ENCODE results near the gene OPA1. TPM values are rescaled to one million over a fixed set of nuclear protein-coding genes. Genes with fewer than 3 reads are reported as not detected.
"Not testable (repeated sequence)": the region's sequence is repeated elsewhere in the genome, so short reads cannot be mapped to it uniquely, and the experiment has no call there.

Gene OPA1
- total RNA-seq, 1 experiment from 2014 or later, result 94.2 TPM

DNA sequence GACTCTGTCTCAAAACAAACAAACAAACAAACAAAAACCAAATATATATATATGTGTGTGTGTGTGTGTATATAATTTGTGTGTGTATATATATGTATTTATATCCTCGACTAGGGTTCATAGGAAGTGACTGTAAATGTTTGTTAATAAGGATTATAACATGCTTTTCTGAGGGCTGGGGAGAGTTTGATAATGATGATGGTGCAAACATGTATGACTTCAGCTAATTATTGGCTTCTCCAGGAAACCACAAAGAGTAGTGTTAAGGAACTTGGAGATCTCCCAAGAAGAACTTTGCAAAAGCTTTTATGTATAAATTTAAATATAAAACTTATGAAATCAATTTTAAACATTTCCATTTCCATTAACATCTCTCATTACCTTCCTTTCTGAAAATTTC lies 3.9 kb upstream of the OPA1 start:
- no peak for DNase-seq (ENCODE audit: low read depth)

DNA sequence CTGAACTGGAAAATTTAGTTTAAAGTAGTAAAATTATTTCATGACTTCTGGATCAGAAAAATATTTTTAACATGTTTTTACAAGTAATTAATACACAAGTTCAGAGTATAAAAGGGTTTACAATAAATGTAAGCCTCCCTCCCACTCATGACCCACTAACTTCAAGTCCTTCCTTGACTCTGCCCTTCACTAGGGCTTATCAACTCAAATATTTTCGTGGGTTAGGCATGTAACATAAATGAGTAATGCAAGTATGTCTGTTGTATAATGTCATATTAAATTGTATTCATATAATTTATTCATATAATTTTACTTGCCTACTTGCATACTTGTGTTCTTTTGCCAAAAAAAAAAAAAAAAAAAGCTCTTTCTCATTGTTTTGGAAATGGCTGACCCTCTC lies 3.4 kb upstream of the OPA1 start:
- DNase-seq (ENCODE audit: low read depth), result no peak

DNA sequence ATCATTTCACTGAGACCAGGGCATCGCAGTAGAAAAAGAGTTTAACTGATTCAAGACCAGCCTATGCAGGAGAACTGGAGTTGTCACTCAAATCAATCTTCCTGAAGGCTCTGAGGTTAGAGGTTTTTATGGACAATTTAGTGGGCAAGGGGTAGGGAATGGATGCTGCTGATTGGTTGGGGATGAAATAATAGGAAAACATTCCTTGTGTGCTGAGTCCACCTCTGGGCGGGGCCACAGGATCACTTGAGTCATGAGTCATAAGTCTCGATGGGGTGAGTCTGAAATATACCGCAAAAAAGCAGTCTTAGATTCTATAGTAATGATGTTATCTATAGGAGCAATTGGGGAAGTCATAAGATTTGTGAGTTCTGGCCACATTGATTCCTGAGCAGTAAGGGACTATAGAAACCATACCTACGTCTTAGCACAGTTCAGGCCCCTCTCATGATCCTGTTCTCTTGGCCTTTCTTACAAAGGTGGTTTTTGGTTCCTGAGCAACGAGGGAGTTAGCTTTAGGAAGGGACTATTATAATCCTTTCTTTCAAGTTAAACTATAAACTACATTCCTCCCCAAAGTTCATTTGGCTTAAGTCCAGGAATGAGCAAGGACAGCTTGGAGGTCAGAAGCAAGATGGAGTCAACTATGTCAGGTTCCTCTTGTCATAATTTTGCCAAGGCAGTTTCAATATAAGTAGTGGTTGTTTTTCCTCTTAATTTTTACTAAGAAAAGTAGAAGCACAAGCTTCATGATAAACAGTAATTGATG lies 2.7 kb upstream of the OPA1 start:
- DNase-seq (ENCODE audit: low read depth), result peak; percentile 90

DNA sequence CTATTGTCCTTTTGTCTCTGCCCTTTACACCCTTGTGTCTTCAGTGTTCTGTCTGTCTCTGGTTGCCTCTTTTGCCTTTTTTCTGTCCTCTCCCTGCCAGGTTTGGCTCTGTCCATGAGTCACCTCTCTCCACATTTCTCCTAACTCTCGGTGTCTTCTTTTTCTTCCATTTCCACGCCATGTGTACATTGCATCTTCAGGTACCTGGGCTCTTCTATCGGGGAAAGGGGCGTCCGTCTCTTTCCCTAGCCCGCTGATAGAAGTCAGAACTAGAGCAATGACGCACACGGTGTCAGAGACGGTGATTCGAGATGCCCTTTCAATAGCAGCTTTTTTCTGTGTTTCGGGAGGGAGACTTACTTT lies 641 bp downstream of the OPA1 start:
- peak; percentile 39 for DNase-seq (ENCODE audit: low read depth)

DNA sequence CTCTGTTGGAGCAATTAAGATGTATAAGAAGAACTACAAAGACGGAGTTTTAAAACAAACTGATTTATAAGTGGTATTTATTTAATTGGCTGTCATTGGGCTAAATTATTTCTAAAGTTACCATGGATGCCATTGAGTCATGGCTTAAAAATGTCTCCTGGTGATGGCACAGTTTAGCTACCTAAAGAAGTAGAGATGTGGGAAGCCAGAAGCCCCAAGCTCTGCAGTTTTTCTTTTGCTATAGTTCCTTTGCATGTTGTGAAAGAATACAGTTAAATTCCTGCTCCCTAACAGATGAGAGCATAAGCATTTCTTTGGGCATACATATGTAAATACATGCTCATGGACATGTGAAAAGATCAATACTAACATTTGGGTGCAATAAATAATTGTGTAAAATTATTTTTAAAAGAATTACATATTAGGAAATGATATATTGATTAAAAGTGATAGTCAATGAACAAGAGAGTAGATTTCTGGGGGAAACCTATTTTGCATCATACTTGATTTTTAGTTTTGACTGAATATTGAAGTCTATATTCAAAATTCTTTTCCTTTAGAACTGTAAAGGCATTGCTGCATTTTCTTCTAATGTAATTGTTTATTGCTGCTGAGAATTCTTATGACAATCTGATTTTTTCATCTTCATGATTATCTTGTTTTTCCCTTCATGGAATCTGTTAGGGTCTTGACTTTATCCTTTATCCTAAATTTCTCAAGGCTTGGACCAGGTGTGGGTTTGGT lies 2.1 kb downstream of the OPA1 start:
- DNase-seq (ENCODE audit: low read depth), result peak; percentile 13

DNA sequence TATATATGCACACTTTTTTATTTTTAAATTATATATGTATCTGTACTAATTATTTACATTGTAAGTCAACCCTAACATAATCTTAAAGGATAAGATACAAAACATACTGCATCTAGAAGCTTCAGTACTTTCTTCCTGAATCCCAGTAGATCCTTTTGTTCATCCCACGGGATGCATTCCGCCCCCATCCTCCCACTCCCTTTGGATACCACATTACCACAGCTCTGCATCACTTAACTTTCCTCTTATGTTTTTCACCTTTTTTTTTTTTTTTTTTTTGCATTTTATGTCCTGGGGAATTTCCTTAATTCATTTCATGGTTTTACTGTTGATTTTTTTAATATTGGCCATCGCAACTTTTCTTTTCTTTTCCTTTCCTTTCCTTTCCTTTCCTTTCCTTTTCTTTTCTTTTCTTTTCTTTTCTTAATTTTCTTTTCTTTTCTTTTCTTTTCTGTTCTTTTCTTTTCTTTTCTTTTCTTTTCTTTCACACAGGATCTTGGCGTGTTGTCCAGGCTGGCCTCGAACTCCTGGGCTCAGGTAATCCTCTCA lies 3.0 kb downstream of the OPA1 start:
- no peak for DNase-seq (ENCODE audit: low read depth)

DNA sequence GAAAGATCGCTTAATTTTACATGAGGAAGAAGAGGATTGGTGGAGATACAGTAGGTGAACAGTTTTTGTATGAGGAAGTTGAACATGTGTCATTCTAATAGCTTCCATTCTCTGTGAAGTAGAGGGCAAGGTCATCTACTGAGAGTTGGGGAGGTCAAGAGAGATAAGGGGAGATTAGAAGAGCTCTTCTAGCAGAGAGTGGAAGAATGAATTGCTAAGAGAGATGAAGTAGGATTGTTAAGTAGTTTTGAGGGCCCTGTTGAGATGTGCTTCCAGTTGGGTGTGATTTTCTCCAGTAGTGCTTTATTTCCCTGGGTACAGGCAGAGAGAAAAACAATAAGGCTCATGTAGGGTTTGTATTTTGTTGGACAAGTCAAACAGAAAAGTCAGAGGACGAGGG lies 5.2 kb downstream of the OPA1 start:
- no peak for DNase-seq (ENCODE audit: low read depth)

DNA sequence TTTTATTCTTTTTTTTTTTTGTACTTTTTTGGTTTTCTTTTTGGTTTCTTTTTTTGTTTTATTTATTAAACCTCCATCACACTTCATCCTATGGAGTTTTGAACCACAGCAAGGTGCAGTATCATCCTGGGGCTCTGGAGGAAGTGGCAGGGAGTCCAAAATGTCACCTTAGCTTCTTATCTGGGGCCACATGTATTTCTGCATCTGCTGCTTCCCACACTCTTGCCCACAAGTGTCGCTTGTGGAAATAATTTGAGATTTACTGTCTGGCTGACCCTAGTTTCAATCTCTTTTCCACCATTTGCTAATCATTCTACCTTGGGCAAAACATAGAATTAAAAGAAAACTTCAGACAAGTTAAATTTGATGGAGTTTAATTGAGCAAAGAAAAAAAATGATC lies 6.4 kb downstream of the OPA1 start:
- no peak for DNase-seq (ENCODE audit: low read depth)

DNA sequence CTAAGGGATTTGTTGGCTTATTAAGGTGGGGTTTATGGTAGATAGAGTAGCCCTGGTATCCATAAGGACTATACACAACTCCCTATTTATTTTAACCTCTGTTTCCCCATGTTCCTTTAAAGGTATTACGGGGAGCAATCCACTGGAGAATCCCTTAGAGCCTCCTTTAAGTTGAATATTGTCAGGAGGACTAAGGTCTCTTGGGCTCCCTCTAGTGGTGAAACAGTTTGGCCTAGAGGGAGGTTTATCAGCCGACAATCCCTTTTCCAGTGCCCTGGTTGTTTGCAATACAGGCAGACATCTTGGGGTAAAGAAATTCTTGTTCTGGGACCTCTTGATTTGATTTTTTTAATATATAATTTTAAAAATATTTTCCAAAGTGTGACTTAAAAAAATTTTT lies 12.9 kb downstream of the OPA1 start:
- peak; percentile 66 for DNase-seq (ENCODE audit: low read depth)

DNA sequence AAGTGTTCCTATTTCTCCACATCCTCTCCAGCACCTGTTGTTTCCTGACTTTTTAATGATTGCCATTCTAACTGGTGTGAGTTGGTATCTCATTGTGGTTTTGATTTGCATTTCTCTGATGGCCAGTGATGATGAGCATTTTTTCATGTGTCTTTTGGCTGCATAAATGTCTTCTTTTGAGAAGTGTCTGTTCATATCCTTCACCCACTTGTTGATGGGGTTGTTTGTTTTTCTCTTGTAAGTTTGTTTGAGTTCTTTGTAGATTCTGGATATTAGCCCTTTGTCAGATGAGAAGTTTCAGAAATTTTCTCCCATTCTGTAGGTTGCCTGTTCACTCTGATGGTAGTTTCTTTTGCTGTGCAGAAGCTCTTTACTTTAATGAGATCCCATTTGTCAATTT lies 13.9 kb downstream of the OPA1 start:
- not testable (repeated sequence) for DNase-seq (ENCODE audit: low read depth)

DNA sequence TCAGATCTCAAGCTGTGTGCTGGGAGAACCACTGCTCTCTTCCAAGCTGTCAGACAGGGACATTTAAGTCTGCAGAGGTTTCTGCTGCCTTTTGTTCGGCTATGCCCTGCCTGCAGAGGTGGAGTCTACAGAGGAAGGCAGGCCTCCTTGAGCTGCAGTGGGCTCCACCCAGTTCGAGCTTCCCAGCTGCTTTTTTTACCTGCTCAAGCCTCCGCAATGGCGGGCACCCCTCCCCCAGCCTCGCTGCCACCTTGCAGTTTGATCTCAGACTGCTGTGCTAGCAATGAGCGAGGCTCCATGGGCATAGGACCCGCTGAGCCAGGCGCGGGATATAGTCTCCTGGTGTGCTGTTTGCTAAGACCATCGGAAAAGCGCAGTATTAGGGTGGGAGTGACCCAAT lies 17.5 kb downstream of the OPA1 start:
- not testable (repeated sequence) for DNase-seq (ENCODE audit: low read depth)

DNA sequence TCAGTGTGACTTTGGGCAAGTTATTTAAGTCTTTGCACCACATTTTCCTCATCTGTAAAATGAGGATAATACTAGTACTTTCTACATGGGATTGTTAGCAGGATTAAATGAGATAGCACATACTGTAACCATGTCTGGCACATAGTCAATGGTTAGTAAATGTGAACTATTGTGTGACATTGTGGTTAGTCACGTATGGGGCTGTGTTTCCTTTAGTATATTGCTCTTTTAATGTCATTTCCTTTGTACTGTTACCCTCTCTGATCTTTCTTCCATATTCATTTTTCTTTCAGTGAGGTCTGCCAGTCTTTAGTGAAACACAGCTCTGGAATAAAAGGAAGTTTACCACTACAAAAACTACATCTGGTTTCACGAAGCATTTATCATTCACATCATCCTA lies 21.4 kb downstream of the OPA1 start:
- DNase-seq (ENCODE audit: low read depth), result no peak

DNA sequence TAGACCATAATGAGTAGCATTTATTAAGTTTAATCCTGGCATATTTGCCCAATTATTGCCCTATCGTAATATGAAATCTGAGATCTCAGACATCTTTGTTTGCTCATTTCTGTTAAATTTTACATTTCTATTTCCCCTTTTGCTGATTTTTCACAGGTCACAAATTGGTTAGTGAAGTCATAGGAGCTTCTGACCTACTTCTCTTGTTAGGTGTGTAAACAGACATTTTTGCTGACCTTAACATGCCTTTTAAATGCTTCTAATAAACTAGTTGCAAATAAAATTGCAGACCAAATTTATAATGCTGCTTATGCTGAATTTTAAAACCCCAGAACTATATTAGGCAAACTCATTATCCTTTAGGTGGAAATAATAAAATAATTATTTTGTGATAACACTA lies 24.6 kb downstream of the OPA1 start:
- DNase-seq (ENCODE audit: low read depth), result no peak

DNA sequence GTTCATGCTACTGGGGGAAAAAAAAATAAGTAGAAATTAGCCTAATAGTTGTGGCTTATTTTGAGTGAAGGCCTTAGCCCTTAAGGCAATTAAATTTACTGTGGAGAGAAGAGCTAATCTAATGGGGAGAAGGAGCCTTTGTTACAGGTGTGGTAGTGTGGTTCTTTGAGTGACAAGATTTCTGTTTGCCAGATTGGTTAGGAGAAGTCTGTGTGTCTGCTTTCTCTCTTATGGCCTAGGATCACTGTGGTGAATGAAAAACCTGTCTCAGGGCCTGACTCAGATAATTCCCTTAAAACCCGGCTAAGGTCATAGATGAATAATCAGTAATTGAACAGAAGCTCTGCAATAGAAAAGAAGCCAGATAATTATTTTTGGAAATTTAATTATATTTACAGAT lies 27.0 kb downstream of the OPA1 start:
- DNase-seq (ENCODE audit: low read depth), result no peak

DNA sequence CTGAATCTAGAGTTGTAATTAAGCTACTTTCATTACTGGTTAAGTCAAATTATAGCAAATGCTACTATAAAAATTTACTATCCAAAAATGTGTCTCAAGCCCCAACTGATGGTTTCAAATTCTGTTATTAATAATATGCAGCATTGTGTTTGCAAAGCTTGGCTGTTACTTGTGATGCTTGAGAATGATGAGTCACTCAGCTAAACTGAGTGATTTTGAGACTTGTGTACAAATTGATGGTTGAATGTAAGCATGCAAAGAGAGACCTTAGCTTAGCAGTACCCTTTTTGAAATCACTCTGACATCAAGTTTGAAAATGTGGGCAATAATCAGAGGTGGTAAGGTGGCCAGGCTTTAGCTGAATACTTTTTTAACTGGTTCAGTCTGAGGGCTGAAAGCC lies 27.6 kb downstream of the OPA1 start:
- DNase-seq (ENCODE audit: low read depth), result no peak

DNA sequence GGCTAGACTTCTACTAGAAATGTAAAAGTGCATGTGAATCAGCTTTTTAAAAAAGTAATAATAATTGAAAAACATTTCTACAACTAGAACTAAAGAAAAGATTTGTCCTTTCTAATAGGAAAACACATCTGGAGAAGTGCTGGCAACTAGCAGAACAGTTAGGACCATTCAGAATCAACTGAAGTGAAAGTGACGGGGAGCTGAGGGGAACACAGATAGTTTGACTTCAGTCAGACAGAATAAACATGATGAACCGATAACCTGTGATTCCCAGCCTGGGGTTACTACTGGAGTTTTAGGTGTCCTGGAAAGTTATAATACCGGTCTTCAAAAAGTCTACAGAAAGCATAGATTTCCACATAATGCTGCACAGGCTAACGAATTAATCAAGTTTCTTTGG lies 28.1 kb downstream of the OPA1 start:
- DNase-seq (ENCODE audit: low read depth), result no peak

DNA sequence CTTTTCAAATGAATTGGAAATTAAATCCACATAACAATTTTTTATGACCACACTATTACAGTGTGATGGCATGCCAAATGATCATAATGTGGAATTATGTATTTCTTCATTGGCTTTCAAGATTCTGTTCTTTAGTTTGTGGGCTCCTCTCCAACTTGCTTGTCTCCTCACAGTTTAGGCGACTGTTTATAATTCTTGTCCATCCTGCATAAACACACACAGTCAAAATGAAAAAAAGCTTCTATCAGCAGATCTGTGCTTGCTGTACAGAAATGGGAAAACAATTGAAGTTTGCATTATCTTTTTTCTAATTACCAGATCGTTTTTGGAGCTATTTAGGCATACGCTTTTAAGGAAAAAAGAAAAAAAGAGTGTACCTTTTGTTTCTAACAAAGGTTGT lies 37.0 kb downstream of the OPA1 start:
- no peak for DNase-seq (ENCODE audit: low read depth)

DNA sequence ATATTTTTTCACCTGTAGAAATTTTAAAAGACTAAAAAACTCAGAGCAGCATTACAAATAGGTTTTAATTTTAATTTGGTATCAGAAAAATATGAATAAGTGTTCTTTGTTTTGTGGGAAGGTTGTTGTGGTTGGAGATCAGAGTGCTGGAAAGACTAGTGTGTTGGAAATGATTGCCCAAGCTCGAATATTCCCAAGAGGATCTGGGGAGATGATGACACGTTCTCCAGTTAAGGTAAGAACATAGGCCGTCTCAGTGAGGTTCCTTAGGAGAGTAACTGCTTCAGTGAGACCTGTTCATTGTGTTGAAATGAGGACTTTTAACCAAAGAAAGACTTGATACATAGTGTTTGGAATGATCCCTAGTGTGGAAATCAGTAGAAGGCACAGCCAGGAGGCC lies 44.8 kb downstream of the OPA1 start:
- no peak for DNase-seq (ENCODE audit: low read depth)

DNA sequence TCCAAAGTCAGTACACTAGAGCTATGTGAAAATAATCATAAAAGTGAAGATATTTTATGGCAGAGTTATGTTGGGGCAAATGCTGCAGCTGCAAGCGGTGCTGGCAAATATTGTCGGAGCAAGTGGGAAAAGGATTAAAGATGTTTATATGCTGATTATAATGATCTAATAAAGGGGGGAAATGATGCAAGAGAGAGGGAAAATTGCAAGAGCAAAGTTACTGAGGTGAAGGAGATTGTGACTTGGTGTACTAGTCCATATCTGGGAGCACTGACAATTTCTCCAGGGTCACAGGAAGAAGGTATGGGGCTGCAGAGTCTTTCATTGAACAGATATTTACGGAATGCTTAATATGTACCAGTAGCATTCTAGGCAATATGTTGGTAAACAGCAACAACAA lies 45.8 kb downstream of the OPA1 start:
- DNase-seq (ENCODE audit: low read depth), result no peak

DNA sequence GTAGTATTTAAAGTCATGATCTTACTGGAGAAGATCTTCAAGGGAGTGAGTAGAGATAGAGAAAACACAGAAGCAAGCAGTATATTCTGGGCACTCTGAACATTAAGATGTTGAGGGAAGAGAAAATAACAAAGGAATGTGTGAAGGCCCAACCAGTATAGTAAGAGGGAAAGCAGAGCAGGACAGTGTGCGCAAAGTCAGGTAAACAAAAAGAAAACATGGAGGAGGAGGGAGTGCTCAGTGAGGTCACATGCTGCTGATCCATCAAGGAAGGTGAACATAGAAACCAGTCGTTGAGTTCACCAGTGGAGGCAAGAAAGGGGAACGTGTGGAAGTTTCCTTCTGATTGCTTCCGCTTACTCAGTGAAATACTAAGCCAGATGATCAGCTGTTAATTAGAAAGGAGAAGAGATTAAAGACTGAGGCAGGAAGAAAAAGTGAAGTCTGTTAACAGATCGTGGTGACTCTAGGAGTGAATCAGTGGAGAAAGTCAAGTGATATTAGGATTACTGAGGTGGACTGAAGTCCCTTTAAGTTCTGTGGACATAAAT lies 47.2 kb downstream of the OPA1 start:
- DNase-seq (ENCODE audit: low read depth), result no peak

DNA sequence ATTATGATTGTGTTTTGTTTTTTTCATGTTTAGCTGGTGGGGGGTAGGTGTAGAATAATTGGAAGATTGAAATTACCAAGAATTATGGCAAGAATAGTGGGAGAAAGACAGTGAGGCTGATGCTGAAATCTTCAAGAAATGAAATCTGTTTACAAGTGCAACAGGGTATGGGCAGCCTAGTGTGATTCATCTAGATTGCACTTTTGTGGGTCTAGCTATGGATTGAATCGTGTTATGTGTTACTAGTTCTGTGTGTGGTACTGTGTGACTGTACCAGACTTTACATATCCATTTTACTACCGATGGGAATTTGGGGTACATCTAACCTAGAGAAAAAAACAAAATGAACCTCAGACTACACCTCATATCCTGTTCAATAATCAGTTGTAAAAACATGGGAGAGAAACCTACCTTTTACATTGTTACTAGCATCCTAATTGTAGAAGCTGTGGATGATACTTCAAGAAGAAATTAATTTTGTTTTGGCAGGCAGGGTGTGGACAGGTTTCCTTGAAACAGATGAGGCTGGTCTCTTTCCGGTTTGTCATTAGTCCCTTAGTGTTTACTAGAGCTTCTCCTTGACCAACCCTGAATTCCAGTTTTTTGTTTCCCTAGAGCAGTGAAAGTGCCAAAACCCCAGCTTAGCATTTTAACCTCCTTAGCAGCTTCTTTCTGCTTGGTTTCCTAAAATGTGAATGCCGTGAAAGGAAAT lies 47.9 kb downstream of the OPA1 start:
- no peak for DNase-seq (ENCODE audit: low read depth)

DNA sequence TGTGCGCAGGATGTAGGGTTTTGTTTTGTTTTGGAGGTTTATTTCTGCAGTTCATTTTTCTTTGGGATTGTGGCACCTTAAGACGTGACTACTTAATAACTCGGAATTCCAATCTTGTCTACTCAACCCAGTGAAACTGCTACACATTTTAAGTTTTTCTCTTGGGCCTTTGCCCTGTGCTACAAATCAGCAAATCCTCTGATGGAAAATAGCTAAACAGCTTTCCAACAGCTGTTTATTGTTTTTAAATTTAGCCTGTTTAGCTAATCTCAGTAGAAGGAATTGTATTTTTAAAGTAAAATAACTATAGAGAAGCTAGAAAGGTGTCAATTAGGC lies 48.4 kb downstream of the OPA1 start:
- no peak for DNase-seq (ENCODE audit: low read depth)

DNA sequence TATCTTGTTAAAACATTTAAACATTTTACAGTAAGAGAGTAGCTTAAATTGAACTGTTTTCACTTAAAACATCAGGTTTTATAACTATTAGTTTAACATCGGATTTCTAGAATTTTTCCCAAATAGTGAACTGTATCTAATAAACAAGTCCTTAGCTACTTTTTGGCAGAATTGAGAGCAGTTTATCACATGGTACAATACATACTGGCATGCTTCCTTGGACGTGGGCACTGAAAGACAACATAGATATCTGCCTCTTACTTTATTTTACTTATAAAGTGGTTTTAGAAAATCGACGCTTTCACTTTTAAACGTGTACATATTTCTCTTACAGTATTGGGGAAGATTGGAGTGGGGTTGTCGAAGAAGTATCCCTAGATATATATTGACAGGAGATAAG lies 52.8 kb downstream of the OPA1 start:
- no peak for DNase-seq (ENCODE audit: low read depth)

Data from Daoy (cell line).